ENCODE measurements around the gene LRMDA.

GRCh38 chr10:75597773-75598440, 166.5 kb downstream of the LRMDA start:
- TF ChIP-seq CTCF (IDR thresholded peaks at IDR 0.05) (no peak), POLR2AphosphoS5 (IDR thresholded peaks at IDR 0.05) (no peak), POLR2A (IDR thresholded peaks at IDR 0.05) (no peak), EP300 (IDR thresholded peaks at IDR 0.05) (no peak)

Measured in sigmoid colon (tissue), 4 donors.